Ishikawa (cell line): ENCODE measurements around the gene CD248.

ENCODE experiments used
- CEBPB ChIP-seq: IDR thresholded peaks from 2 replicates; pipeline ENCODE4 v1.6.1; 2012
- CREB1 ChIP-seq: IDR thresholded peaks from 2 replicates; pipeline ENCODE4 v1.6.1; 2012; ENCODE audit warnings: low read depth
- EGR1 ChIP-seq: IDR thresholded peaks from 2 replicates; pipeline ENCODE4 v1.6.1; 2012
- EP300 ChIP-seq: IDR thresholded peaks from 2 replicates; pipeline ENCODE4 v1.6.1; 2012; ENCODE audit warnings: borderline replicate concordance
- FOXM1 ChIP-seq: IDR thresholded peaks from 2 replicates; pipeline ENCODE4 v1.6.1; 2012; ENCODE audit warnings: low read depth, borderline replicate concordance
- MAX ChIP-seq: IDR thresholded peaks from 2 replicates; pipeline ENCODE4 v1.6.1; 2012
- RAD21 ChIP-seq: IDR thresholded peaks from 2 replicates; pipeline ENCODE4 v1.6.1; 2012; ENCODE audit warnings: low read depth
- TAF1 ChIP-seq: IDR thresholded peaks from 2 replicates; pipeline ENCODE4 v1.6.1; 2012; ENCODE audit warnings: low read depth, mild to moderate bottlenecking
- TCF12 ChIP-seq: IDR thresholded peaks from 2 replicates; pipeline ENCODE4 v1.6.1; 2012; ENCODE audit warnings: low read depth
- TEAD4 ChIP-seq: IDR thresholded peaks from 2 replicates; pipeline ENCODE4 v1.6.1; 2012
- USF1 ChIP-seq: IDR thresholded peaks from 2 replicates; pipeline ENCODE4 v1.6.1; 2012
- YY1 ChIP-seq: IDR thresholded peaks from 2 replicates; pipeline ENCODE4 v1.6.1; 2012; ENCODE audit warnings: low read depth
- ZBTB7A ChIP-seq: IDR thresholded peaks from 2 replicates; pipeline ENCODE4 v1.6.1; 2012; ENCODE audit warnings: low read depth
- TF ChIP-seq, protein P1 (sequence below): IDR thresholded peaks from 2 replicates; pipeline ENCODE4 v1.6.1; 2012; ENCODE audit warnings: low read depth, mild to moderate bottlenecking

- TF ChIP-seq TAF1: no peak
- TF ChIP-seq, protein P1, sequence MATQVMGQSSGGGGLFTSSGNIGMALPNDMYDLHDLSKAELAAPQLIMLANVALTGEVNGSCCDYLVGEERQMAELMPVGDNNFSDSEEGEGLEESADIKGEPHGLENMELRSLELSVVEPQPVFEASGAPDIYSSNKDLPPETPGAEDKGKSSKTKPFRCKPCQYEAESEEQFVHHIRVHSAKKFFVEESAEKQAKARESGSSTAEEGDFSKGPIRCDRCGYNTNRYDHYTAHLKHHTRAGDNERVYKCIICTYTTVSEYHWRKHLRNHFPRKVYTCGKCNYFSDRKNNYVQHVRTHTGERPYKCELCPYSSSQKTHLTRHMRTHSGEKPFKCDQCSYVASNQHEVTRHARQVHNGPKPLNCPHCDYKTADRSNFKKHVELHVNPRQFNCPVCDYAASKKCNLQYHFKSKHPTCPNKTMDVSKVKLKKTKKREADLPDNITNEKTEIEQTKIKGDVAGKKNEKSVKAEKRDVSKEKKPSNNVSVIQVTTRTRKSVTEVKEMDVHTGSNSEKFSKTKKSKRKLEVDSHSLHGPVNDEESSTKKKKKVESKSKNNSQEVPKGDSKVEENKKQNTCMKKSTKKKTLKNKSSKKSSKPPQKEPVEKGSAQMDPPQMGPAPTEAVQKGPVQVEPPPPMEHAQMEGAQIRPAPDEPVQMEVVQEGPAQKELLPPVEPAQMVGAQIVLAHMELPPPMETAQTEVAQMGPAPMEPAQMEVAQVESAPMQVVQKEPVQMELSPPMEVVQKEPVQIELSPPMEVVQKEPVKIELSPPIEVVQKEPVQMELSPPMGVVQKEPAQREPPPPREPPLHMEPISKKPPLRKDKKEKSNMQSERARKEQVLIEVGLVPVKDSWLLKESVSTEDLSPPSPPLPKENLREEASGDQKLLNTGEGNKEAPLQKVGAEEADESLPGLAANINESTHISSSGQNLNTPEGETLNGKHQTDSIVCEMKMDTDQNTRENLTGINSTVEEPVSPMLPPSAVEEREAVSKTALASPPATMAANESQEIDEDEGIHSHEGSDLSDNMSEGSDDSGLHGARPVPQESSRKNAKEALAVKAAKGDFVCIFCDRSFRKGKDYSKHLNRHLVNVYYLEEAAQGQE: no peak
- TF ChIP-seq CREB1: no peak
- TF ChIP-seq RAD21: no peak
- no peak for TF ChIP-seq USF1
- no peak for TF ChIP-seq TEAD4
- no peak for TF ChIP-seq EP300
- TF ChIP-seq TCF12: no peak
- TF ChIP-seq YY1: no peak
- TF ChIP-seq ZBTB7A: 0 out of 2 replicates have a peak, but pooled peaks have one; percentile 31
- TF ChIP-seq MAX: no peak
- TF ChIP-seq FOXM1: no peak
- TF ChIP-seq CEBPB: no peak
- TF ChIP-seq EGR1: no peak
These were observed 10.6 kb upstream of the CD248 start for GRCh38 chr11:66327171-66328030.
